Activated B cell treated with CpG ODN at 0.5 μM for 24 hours (primary cell): ENCODE data around the gene CALML5. TPM values are rescaled to one million over a fixed set of nuclear protein-coding genes. Genes with fewer than 3 reads are reported as not detected.

Source experiments
- ATAC-seq: fragments of 200-7000 bp; cut with Tn5 transposase; one replicate; pipeline ENCODE4 v1.10.0; 2021; ENCODE audit warnings: low read depth, mild to moderate bottlenecking, moderate library complexity
- CTCF ChIA-PET: fragments of 350-600 bp; sonication (Branson Sonifier 250); formaldehyde crosslinking; loops from one replicate; lab custom pipeline; 2021; ENCODE audit warnings: antibody characterized with exemption; lab: Charles Lee
- POLR2A ChIA-PET: fragments of 350-600 bp; sonication (Branson Sonifier 250); formaldehyde crosslinking; loops from one replicate; lab custom pipeline; 2021; ENCODE audit warnings: antibody characterized with exemption; lab: Charles Lee
- DNase-seq: peaks from one replicate; pipeline ENCODE4 v3.0.0; 2022
- H3K27ac Mint-ChIP-seq: one replicate; pipeline ENCODE4 v1.8.0; 2020; ENCODE audit warnings: mixed read lengths
- H3K27me3 Mint-ChIP-seq: one replicate; pipeline ENCODE4 v1.8.0; 2021; ENCODE audit warnings: mixed read lengths
- H3K36me3 Mint-ChIP-seq: one replicate; pipeline ENCODE4 v1.8.0; 2021; ENCODE audit warnings: low read depth, mixed read lengths
- H3K4me1 Mint-ChIP-seq: one replicate; pipeline ENCODE4 v1.8.0; 2021; ENCODE audit warnings: mixed read lengths
- H3K4me3 Mint-ChIP-seq: one replicate; pipeline ENCODE4 v1.8.0; 2020; ENCODE audit warnings: mild to moderate bottlenecking, mixed read lengths
- H3K9me3 Mint-ChIP-seq: one replicate; pipeline ENCODE4 v1.8.0; 2020; ENCODE audit warnings: mixed read lengths
- intact Hi-C: fragments of 100-400 bp; cut with micrococcal nuclease; formaldehyde crosslinking; loops from one replicate; pipeline ENCODE4 v1.15.1; 2024
- total RNA-seq: library from RNA; stranded (reverse); gene quantifications from 2 replicates; pipeline ENCODE4 v1.2.3, GENCODE V29; 2022
- TF ChIP-seq, protein P1 (sequence below): fragments of 200-600 bp; IDR thresholded peaks from one replicate; pipeline ENCODE4 v1.8.0; 2022; ENCODE audit warnings: antibody characterized with exemption, mild to moderate bottlenecking

CALML5 gene
- total RNA-seq, 1 donor from 2014 or later, result not detected

GRCh38 chr10:5537684-5538083, 38.3 kb upstream of the CALML5 start:
- intact Hi-C loops, result loop anchor here (5.0 kb wide), 1 partner anchor 45 kb away; no protein-coding TSS in a partner anchor
- ChIA-PET CTCF (no interaction called here), POLR2A (no interaction called here)
- Mint-ChIP-seq H3K4me3 (no peak overlapping the region), H3K9me3 (peaks cover 3% of the 10 kb centered on the region), H3K4me1 (no peaks in the 10 kb centered on the region), H3K36me3 (no peaks in the 10 kb centered on the region), H3K27me3 (peaks cover 3% of the 10 kb centered on the region), H3K27ac (no peak overlapping the region)
- TF ChIP-seq, protein P1, sequence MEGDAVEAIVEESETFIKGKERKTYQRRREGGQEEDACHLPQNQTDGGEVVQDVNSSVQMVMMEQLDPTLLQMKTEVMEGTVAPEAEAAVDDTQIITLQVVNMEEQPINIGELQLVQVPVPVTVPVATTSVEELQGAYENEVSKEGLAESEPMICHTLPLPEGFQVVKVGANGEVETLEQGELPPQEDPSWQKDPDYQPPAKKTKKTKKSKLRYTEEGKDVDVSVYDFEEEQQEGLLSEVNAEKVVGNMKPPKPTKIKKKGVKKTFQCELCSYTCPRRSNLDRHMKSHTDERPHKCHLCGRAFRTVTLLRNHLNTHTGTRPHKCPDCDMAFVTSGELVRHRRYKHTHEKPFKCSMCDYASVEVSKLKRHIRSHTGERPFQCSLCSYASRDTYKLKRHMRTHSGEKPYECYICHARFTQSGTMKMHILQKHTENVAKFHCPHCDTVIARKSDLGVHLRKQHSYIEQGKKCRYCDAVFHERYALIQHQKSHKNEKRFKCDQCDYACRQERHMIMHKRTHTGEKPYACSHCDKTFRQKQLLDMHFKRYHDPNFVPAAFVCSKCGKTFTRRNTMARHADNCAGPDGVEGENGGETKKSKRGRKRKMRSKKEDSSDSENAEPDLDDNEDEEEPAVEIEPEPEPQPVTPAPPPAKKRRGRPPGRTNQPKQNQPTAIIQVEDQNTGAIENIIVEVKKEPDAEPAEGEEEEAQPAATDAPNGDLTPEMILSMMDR, result no peak
- DNase-seq (no peak), ATAC-seq (no peak)

GRCh38 chr10:5536486-5537081, 37.2 kb upstream of the CALML5 start:
- ATAC-seq (no peak), DNase-seq (no peak)
- intact Hi-C loops, result loop anchor here (5.0 kb wide), 1 partner anchor 46 kb away; no protein-coding TSS in a partner anchor
- TF ChIP-seq, protein P1, result no peak
- Mint-ChIP-seq H3K9me3 (no peaks in the 10 kb centered on the region), H3K4me1 (no peaks in the 10 kb centered on the region), H3K27me3 (peaks cover 3% of the 10 kb centered on the region), H3K4me3 (no peak overlapping the region), H3K27ac (no peak overlapping the region), H3K36me3 (no peaks in the 10 kb centered on the region)
- ChIA-PET CTCF (no interaction called here), POLR2A (no interaction called here)

DNA sequence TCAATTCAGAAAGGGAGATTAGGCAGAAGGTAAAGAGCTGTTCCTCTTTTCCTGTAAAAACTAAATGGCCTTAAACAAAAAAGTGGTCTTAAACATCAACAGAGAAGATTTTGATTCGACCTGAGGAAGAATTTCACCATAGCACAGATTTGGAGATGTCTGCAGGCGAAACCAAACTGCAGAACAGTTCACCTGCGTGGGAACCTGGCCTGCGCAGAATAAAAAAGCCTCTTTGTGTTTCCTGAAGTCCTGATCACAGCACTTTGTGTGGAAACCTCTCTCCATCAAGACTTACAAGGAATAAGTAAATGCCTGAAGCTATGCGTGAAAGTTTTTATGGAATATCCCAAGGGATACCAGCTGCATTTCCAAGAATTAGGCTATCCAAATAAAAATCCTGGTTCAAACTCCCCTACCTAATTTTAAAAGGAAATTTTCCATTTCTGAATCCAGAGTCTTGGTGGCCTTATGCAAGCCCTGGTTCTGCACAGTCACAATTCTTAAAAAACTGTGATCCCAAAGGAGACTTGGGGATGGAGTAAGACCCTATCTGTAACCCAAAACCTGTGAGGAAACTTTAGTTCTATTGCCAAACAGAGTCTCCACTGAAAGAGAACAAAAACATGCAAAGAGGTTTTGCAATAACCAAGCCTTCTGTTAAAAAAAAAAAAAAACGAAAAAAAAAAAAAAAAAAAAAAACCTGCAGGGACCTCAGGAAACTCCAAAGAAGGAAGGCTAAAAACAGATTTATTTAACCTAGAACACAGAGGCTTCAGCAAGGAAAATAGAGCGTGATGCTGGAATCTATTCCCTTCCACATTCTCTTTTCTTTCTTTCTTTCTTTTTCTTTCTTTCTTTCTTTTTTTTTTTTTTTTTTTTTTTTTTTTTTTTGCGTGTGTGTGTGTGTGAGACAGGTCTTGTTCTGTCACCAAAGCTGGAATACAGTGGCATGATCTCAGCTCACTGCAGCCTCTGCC, 35.8 kb upstream of the CALML5 start:
- Mint-ChIP-seq H3K4me1 (no peaks in the 10 kb centered on the region), H3K27ac (no peak overlapping the region), H3K27me3 (peaks cover 3% of the 10 kb centered on the region), H3K36me3 (no peaks in the 10 kb centered on the region), H3K9me3 (no peaks in the 10 kb centered on the region), H3K4me3 (no peak overlapping the region)
- ATAC-seq (no peak), DNase-seq (no peak)
- intact Hi-C loops, result loop anchor here (5.0 kb wide), 1 partner anchor 47 kb away; no protein-coding TSS in a partner anchor
- ChIA-PET CTCF (no interaction called here), POLR2A (interaction anchor here (0.6 kb wide), 1 partner anchor 1054 kb away, joined by 6 read pairs; no protein-coding TSS in a partner anchor)
- TF ChIP-seq, protein P1, result no peak

GRCh38 chr10:5534051-5534821, 34.9 kb upstream of the CALML5 start:
- intact Hi-C loops, result no loop called here
- ChIA-PET POLR2A (no interaction called here), CTCF (no interaction called here)
- no peak overlapping the region for H3K27ac Mint-ChIP-seq
- DNase-seq (no peak), ATAC-seq (no peak)
- peaks cover 3% of the 10 kb centered on the region for H3K27me3 Mint-ChIP-seq
- no peak overlapping the region for H3K4me3 Mint-ChIP-seq
- TF ChIP-seq, protein P1, result no peak
- no peaks in the 10 kb centered on the region for H3K36me3 Mint-ChIP-seq
- no peaks in the 10 kb centered on the region for H3K4me1 Mint-ChIP-seq
- H3K9me3 Mint-ChIP-seq, result no peaks in the 10 kb centered on the region
